ENCODE results near the gene KCNIP4. TPM values are rescaled to one million over a fixed set of nuclear protein-coding genes. Genes with fewer than 3 reads are reported as not detected.

The KCNIP4 gene
- total RNA-seq, 1 donor from 2014 or later: 0.59 TPM

DNA sequence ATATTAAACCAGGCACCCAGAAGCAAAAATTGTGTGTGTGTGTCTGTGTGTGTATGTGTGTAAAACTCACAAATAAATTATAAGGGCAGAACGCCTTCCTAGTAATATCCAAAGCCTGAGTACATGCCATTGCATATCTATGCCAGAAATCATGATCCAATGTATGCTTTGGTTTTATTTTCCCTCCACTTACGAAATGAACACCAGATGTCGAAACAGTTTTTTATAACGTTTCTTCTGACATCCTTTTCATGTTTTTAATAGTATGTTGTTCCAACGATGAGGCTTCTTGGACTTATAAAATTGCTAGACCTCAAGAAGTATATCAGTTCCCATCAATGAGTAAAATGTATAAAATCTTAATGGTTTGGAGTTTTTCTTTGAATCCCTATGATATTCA, 55.4 kb downstream of the KCNIP4 start:
- no peak for FAIRE-seq
- no peak overlapping the region for H2AFZ ChIP-seq (ENCODE audit: low read depth, low read length)

DNA sequence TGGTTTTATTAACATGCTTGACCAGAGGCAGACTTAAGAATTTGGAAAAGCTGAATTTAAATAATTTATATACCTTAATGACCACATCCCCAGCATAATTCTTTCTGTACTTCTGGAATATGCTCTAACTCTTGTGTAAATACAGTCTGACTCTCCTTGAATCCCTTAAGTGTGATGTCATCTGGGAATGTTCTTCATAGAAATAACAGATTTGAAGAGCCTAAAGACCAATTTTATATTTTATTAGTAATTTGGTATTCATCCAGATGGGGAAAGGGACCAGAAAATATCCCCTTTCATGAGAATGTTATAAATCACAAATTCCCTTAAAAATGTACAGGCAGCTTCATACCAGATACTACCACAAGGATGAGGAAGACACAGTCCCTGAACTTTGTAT, 58.3 kb downstream of the KCNIP4 start:
- Histone ChIP-seq H3K4me2 (ENCODE audit: low read length) (no peak overlapping the region), H3K27ac (ENCODE audit: low read depth, low read length) (no peak overlapping the region), H3K27me3 (ENCODE audit: insufficient read depth, low read length) (no peaks in the 10 kb centered on the region), H3K9me3 (ENCODE audit: insufficient read depth, low read depth, low read length) (no peaks in the 10 kb centered on the region), H2AFZ (ENCODE audit: low read depth, low read length) (no peak overlapping the region), H4K20me1 (ENCODE audit: insufficient read depth, low read length) (no peaks in the 10 kb centered on the region), H3K4me3 (ENCODE audit: insufficient read depth, low read depth, low read length) (no peak overlapping the region), H3K4me1 (ENCODE audit: insufficient read depth, low read length) (peaks cover 19% of the 10 kb centered on the region), H3K9ac (ENCODE audit: low read length) (no peak overlapping the region), H3K79me2 (ENCODE audit: insufficient read depth, low read length) (no peaks in the 10 kb centered on the region), H3K36me3 (ENCODE audit: insufficient read depth, low read length) (no peaks in the 10 kb centered on the region)
- peaks cover 26% of the 10 kb centered on the region for H3K4me1 Mint-ChIP-seq (ENCODE audit: low read depth, unreplicated experiment)
- no peak overlapping the region for H3K4me3 Mint-ChIP-seq (ENCODE audit: unreplicated experiment)
- FAIRE-seq (no peak), DNase-seq (ENCODE audit: low read depth) (peak; percentile 16)
- H3K27me3 Mint-ChIP-seq (ENCODE audit: low read depth, unreplicated experiment): no peaks in the 10 kb centered on the region
- H3K36me3 Mint-ChIP-seq (ENCODE audit: low read depth, unreplicated experiment): no peaks in the 10 kb centered on the region
- TF ChIP-seq EZH2 (IDR thresholded peaks at IDR 0.05; ENCODE audit: insufficient read depth, low read length): no peak
- TF ChIP-seq, protein P1, sequence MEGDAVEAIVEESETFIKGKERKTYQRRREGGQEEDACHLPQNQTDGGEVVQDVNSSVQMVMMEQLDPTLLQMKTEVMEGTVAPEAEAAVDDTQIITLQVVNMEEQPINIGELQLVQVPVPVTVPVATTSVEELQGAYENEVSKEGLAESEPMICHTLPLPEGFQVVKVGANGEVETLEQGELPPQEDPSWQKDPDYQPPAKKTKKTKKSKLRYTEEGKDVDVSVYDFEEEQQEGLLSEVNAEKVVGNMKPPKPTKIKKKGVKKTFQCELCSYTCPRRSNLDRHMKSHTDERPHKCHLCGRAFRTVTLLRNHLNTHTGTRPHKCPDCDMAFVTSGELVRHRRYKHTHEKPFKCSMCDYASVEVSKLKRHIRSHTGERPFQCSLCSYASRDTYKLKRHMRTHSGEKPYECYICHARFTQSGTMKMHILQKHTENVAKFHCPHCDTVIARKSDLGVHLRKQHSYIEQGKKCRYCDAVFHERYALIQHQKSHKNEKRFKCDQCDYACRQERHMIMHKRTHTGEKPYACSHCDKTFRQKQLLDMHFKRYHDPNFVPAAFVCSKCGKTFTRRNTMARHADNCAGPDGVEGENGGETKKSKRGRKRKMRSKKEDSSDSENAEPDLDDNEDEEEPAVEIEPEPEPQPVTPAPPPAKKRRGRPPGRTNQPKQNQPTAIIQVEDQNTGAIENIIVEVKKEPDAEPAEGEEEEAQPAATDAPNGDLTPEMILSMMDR (IDR thresholded peaks at IDR 0.05; ENCODE audit: insufficient read depth, low read depth, low read length): no peak
- no peaks in the 10 kb centered on the region for H3K9me3 Mint-ChIP-seq (ENCODE audit: unreplicated experiment)
- no peak overlapping the region for H3K27ac Mint-ChIP-seq (ENCODE audit: unreplicated experiment)

More for the DNA sequence above, 55.4 kb downstream of the KCNIP4 start:
- H3K4me2 ChIP-seq (ENCODE audit: low read length): no peak overlapping the region
- H3K36me3 ChIP-seq (ENCODE audit: insufficient read depth, low read length): no peaks in the 10 kb centered on the region
- Mint-ChIP-seq H3K4me3 (ENCODE audit: unreplicated experiment) (no peak overlapping the region), H3K4me1 (ENCODE audit: low read depth, unreplicated experiment) (peaks cover 15% of the 10 kb centered on the region), H3K27ac (ENCODE audit: unreplicated experiment) (no peak overlapping the region), H3K36me3 (ENCODE audit: low read depth, unreplicated experiment) (no peaks in the 10 kb centered on the region), H3K9me3 (ENCODE audit: unreplicated experiment) (peaks cover 1% of the 10 kb centered on the region), H3K27me3 (ENCODE audit: low read depth, unreplicated experiment) (no peaks in the 10 kb centered on the region)
- H3K79me2 ChIP-seq (ENCODE audit: insufficient read depth, low read length): no peaks in the 10 kb centered on the region
- no peak overlapping the region for H3K9ac ChIP-seq (ENCODE audit: low read length)
- TF ChIP-seq EZH2 (IDR thresholded peaks at IDR 0.05; ENCODE audit: insufficient read depth, low read length): no peak
- TF ChIP-seq, protein P1 (IDR thresholded peaks at IDR 0.05; ENCODE audit: insufficient read depth, low read depth, low read length): no peak
- no peak overlapping the region for H3K4me3 ChIP-seq (ENCODE audit: insufficient read depth, low read depth, low read length)
- H3K27ac ChIP-seq (ENCODE audit: low read depth, low read length): no peak overlapping the region
- H4K20me1 ChIP-seq (ENCODE audit: insufficient read depth, low read length): no peaks in the 10 kb centered on the region
- H3K4me1 ChIP-seq (ENCODE audit: insufficient read depth, low read length): peaks cover 6% of the 10 kb centered on the region
- H3K9me3 ChIP-seq (ENCODE audit: insufficient read depth, low read depth, low read length): no peaks in the 10 kb centered on the region
- no peak for DNase-seq (ENCODE audit: low read depth)
- H3K27me3 ChIP-seq (ENCODE audit: insufficient read depth, low read length): no peaks in the 10 kb centered on the region

DNA sequence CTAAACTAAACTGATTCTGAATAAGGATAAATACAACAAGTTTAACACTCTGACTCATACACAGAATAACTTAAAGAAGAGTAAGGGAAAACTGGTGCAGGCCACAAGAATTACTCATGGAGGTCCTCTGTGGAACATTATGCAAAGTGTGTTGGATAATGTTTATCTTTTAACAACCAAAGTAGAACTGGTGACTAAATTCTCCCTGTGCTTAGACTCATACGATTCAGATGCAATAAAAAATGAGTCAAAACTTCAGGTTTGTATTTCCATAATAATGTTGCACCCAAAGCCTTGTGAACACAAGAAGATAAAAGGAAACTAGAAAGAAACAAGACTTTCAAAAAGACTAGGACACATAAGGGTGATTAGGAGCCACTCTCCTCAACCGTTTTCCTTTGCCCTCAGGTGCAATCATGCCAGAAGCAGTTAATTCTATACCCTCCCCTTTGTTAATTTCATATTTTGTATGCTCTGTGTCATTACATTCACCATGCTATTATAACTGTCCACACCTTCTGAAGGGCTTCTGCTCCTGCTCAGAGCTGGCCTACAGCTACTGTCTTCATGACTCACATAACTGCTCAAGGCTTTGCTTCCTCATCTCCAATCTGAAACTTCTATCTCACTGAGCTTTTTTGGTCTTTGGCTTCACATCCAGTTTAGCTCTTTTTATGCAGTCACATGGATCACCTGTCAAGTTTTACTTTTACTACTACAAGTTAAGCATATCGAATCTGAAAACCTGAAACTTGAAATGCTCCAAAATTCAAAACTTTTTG, 60.2 kb downstream of the KCNIP4 start:
- H3K9me3 Mint-ChIP-seq (ENCODE audit: unreplicated experiment): no peaks in the 10 kb centered on the region
- TF ChIP-seq, protein P1 (IDR thresholded peaks at IDR 0.05; ENCODE audit: insufficient read depth, low read depth, low read length): no peak
- TF ChIP-seq EZH2 (IDR thresholded peaks at IDR 0.05; ENCODE audit: insufficient read depth, low read length): no peak
- Histone ChIP-seq H3K9ac (ENCODE audit: low read length) (peak overlapping the region; percentile 29), H3K9me3 (ENCODE audit: insufficient read depth, low read depth, low read length) (no peaks in the 10 kb centered on the region), H3K4me3 (ENCODE audit: insufficient read depth, low read depth, low read length) (peak overlapping the region; percentile 14), H3K4me2 (ENCODE audit: low read length) (peak overlapping the region; percentile 64), H3K36me3 (ENCODE audit: insufficient read depth, low read length) (no peaks in the 10 kb centered on the region), H3K27ac (ENCODE audit: low read depth, low read length) (peak overlapping the region; percentile 84), H4K20me1 (ENCODE audit: insufficient read depth, low read length) (no peaks in the 10 kb centered on the region), H3K79me2 (ENCODE audit: insufficient read depth, low read length) (no peaks in the 10 kb centered on the region), H3K4me1 (ENCODE audit: insufficient read depth, low read length) (peaks cover 19% of the 10 kb centered on the region), H2AFZ (ENCODE audit: low read depth, low read length) (no peak overlapping the region), H3K27me3 (ENCODE audit: insufficient read depth, low read length) (no peaks in the 10 kb centered on the region)
- DNase-seq (ENCODE audit: low read depth) (peak; percentile 96), FAIRE-seq (peak; percentile 41)
- H3K4me1 Mint-ChIP-seq (ENCODE audit: low read depth, unreplicated experiment): peaks cover 26% of the 10 kb centered on the region
- no peaks in the 10 kb centered on the region for H3K27me3 Mint-ChIP-seq (ENCODE audit: low read depth, unreplicated experiment)
- H3K4me3 Mint-ChIP-seq (ENCODE audit: unreplicated experiment): no peak overlapping the region
- no peaks in the 10 kb centered on the region for H3K36me3 Mint-ChIP-seq (ENCODE audit: low read depth, unreplicated experiment)
- H3K27ac Mint-ChIP-seq (ENCODE audit: unreplicated experiment): peak overlapping the region; percentile 67
